GM06990 (cell line): ENCODE measurements around the gene SLC35B2.

ENCODE experiments used
- DNase-seq: peaks from one replicate; pipeline ENCODE4 v3.0.0-alpha.2; 2011; ENCODE audit not compliant: insufficient read length; ENCODE audit errors: extremely low read depth
- H3K27me3 ChIP-seq: replicated peaks from 2 replicates; pipeline ENCODE4 v1.6.0; 2011; ENCODE audit warnings: low read length; ENCODE audit not compliant: control insufficient read depth, insufficient read depth
- H3K36me3 ChIP-seq: 2 replicates; pipeline ENCODE4 v1.5.1; 2011; ENCODE audit warnings: low read length; ENCODE audit not compliant: control insufficient read depth, insufficient read depth
- H3K4me3 ChIP-seq: replicated peaks from 2 replicates; pipeline ENCODE4 v1.5.1; 2011; ENCODE audit warnings: low read depth, mild to moderate bottlenecking, control low read depth, low read length
- TF ChIP-seq, protein P1 (sequence below): IDR thresholded peaks from 2 replicates; pipeline ENCODE4 v1.5.1; 2011; ENCODE audit warnings: low read length, control low read depth, mild to moderate bottlenecking, inconsistent platforms; ENCODE audit not compliant: insufficient read depth, poor library complexity, severe bottlenecking

Gene SLC35B2

DNA sequence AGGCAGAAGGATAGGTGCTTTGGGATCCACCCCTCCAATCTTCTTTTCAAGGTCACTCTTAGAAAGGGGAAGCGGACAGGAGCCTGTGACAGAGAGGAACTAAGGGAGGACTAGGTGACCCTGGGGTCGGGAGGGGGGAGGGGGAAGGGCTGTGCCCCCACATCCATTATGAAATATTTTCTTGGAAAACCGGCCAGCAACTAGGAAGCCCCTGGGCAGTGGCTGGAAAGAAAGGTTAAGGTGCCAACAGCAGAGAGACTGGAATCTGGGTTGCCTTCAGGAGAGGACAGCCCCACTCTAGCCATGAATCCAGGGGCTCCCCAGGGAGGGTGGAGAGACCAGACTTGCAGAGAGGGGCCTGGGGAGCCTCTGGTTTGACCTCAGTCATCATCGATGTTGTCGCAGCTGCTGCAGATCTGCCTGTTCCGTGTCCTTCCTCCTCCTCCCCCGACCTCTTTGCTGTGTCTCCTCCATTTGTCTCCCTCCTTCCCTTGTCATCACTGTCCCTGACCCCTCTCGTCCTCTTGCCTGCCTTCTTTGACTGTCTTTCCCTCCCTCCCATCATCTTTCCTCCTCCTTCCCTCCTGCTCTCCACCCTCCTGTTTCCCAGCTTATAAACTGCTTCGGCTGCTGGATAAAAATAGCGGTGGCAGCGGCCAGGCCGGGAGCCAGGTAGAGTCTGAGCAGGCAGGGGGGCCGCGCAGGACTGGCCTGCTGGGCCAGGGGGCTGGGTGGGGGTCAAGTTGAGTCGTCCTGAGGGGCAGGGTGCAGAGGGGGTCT, 30.8 kb downstream of the SLC35B2 start:
- Histone ChIP-seq H3K4me3 (no peak overlapping the region), H3K27me3 (no peaks in the 10 kb centered on the region), H3K36me3 (peaks cover 11% of the 10 kb centered on the region)
- no peak for DNase-seq
- TF ChIP-seq, protein P1, sequence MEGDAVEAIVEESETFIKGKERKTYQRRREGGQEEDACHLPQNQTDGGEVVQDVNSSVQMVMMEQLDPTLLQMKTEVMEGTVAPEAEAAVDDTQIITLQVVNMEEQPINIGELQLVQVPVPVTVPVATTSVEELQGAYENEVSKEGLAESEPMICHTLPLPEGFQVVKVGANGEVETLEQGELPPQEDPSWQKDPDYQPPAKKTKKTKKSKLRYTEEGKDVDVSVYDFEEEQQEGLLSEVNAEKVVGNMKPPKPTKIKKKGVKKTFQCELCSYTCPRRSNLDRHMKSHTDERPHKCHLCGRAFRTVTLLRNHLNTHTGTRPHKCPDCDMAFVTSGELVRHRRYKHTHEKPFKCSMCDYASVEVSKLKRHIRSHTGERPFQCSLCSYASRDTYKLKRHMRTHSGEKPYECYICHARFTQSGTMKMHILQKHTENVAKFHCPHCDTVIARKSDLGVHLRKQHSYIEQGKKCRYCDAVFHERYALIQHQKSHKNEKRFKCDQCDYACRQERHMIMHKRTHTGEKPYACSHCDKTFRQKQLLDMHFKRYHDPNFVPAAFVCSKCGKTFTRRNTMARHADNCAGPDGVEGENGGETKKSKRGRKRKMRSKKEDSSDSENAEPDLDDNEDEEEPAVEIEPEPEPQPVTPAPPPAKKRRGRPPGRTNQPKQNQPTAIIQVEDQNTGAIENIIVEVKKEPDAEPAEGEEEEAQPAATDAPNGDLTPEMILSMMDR: no peak

DNA sequence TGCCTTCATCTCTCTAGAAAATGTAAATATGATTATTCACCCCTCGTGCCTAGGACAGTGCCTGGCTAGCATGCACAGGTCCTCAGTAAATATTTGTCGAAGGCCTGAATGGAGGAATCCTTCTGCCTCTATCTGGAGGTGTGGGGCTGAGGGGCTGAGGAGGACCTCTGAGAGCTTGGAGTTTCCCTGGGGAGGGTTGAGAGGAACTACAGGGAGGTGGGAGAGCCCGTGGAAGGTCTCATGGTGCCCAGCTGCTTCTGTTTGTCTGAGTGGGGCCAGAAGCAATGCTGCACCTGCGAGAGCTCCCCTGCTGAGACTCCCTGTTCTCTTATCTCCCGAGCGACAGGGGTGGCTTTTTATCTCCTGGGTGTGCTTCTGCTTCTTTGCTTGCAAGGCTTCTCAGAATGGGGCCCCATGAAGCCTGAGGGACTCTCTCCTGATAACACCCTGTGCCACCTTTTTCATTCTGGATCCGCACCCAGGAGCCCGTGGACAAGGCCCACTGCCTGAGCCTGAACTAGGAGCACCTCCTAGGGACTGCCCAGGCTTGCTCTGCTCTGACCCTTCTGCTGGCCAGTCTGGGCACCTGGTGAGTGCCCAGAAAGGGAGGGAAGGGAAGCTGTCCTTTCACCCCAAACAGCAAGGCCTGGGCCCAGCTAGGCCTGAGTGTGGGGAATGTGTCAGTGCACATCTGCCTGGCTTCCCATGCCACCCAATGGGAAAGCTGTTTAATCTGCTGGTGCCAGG, 31.6 kb downstream of the SLC35B2 start:
- no peaks in the 10 kb centered on the region for H3K27me3 ChIP-seq
- no peak for DNase-seq
- no peak overlapping the region for H3K4me3 ChIP-seq
- peaks cover 9% of the 10 kb centered on the region for H3K36me3 ChIP-seq
- TF ChIP-seq, protein P1: no peak

DNA sequence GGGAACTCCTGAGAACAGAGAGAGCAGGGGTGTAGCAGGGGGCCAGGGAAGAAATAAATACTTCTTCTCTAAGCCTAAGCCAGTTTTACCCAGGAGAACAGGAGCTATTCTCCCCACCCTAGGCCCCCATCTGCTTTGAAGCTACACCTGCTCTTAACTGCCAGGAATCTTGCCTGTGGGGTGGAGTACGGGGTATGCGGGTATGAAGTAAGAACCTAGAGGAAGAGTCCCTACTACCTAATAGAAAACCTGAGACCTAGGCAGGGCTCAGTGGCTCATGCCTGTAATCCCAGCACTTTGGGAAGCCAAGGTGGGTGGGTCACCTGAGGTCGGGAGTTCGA, 32.4 kb downstream of the SLC35B2 start:
- TF ChIP-seq, protein P1: no peak
- Histone ChIP-seq H3K36me3 (peaks cover 4% of the 10 kb centered on the region), H3K4me3 (peak overlapping the region; percentile 73), H3K27me3 (no peaks in the 10 kb centered on the region)
- DNase-seq: no peak

DNA sequence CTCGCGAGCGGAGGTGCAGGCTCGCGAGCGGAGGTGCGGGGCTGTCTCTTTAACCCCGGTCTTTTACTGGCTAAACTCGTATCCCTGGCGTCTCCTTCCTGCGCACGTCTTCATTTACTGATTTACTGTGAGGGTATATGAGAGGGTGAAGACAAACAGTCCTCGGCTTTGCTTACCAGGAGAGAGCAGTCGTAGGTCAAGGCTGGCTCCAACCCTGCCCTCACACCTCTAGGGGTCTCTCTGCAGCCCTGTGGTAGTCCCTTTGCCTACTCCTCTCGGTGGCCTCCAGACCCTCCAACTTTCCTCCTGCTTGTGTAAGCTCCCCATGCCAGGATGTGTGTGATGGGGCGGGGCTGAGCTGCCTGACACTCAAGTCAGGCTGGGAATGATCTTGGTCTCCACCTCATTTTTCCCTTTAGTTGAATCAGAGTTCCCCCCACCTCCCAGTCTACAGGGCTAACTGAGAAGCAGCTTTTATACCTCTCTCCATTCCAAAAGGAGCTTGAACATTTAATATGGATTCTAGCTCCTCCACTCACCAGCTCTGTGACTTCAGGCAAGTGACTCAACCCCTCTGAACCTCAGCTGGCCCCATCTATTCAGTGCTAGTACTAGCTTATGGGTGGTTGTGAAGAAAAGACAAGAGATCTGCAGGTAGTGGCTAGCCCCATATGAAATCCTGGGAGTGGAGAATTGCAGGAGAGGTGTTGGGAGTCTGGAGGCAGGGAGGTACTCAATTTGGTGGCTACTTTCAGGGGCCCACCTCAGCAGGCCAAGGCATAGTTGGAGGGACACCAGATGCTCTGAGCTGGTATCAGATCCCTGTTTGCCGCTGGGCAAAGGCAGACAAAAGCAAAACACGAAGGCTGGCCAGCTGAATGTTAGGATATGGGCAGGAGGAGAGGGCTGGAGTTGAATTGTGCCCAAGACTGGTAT, 33.0 kb downstream of the SLC35B2 start:
- Histone ChIP-seq H3K4me3 (peak overlapping the region; percentile 73), H3K36me3 (0 out of 2 replicates have a peak, but pooled peaks cover 2% of the 10 kb centered on the region), H3K27me3 (no peaks in the 10 kb centered on the region)
- DNase-seq: no peak
- TF ChIP-seq, protein P1: peak; percentile 19

DNA sequence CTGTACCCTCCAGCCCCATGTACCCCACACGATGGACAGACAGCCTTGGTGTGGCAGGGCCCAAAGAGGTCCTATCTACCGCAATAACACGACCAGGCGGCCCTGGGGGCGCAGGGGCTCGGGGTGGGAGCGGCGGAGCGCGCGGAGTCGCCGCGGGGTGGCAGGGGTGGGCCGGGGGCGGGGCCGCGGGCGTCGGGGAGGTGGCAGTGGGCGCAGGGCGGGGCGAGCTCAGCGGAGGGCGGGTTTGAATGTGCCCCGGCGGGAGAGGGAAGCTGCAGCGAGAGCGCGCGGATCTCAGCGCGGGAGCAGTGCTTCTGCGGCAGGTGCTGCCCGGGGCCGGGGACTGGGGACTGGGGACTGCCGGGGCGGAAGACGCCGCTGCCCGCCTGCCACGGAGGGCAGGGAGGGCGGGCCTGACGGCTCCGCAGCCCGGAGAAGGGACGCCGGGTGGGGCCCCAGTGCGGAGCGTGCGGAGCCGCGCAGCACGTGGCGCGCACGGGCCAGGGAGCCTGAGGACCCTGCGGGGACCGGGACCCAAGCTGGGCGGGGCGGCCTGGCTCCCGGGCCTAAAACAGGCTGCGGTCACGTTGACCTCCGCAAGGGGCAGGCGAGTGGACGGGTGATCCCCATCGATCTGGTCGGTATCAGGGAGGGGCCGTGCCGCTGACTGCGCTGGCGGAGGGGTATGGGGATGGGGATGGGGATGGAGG, 33.9 kb downstream of the SLC35B2 start, which contains the start of gene SLC29A1:
TSS of gene SLC29A1 (plus strand) at position 277 of the 710 bp plus-strand sequence. CDS start 3,719 bp downstream, outside the sequence.
- peak; percentile 84 for DNase-seq
- TF ChIP-seq, protein P1: no peak
- H3K4me3 ChIP-seq: peak within 1 kb of the TSS; percentile 73

More for the DNA sequence above, 33.9 kb downstream of the SLC35B2 start, which contains the start of gene SLC29A1:
- Histone ChIP-seq H3K27me3 (no peaks in the 10 kb centered on the region), H3K36me3 (0 out of 2 replicates have a peak, but pooled peaks cover 2% of the 10 kb centered on the region)
